HG02938 (cell line): ENCODE results near the gene DAPK1.

Experiments used
- ATAC-seq: cut with Tn5 transposase; IDR thresholded peaks from one replicate; pipeline ENCODE4 v1.9.1; 2021; ENCODE audit warnings: mild to moderate bottlenecking, moderate library complexity; ENCODE audit not compliant: unreplicated experiment

The DAPK1 gene

GRCh38 chr9:87678650-87679355 is 181.1 kb downstream of the DAPK1 start:
- no peak for ATAC-seq

GRCh38 chr9:87681271-87682061 is 183.8 kb downstream of the DAPK1 start:
- ATAC-seq: no peak

- ATAC-seq: no peak
Observed at GRCh38 chr9:87682085-87682484, 184.4 kb downstream of the DAPK1 start.

- no peak for ATAC-seq
Observed at GRCh38 chr9:87682618-87683017, 185.0 kb downstream of the DAPK1 start.

- no peak for ATAC-seq
Observed at GRCh38 chr9:87683751-87684626, 186.3 kb downstream of the DAPK1 start.

GRCh38 chr9:87684627-87685219 is 187.1 kb downstream of the DAPK1 start:
- ATAC-seq: no peak

- no peak for ATAC-seq
Observed at GRCh38 chr9:87685441-87685840, 187.8 kb downstream of the DAPK1 start.

GRCh38 chr9:87685871-87686519 is 188.3 kb downstream of the DAPK1 start:
- ATAC-seq: no peak

GRCh38 chr9:87686520-87687090 is 188.9 kb downstream of the DAPK1 start:
- ATAC-seq: no peak

- no peak for ATAC-seq
Observed at GRCh38 chr9:87687207-87687606, 189.5 kb downstream of the DAPK1 start.

- no peak for ATAC-seq
Observed at GRCh38 chr9:87694236-87694755, 196.6 kb downstream of the DAPK1 start.

- ATAC-seq: no peak
Observed at GRCh38 chr9:87695523-87695922, 197.9 kb downstream of the DAPK1 start.

GRCh38 chr9:87696641-87697040 is 199.0 kb downstream of the DAPK1 start:
- ATAC-seq: no peak

- no peak for ATAC-seq
Observed at GRCh38 chr9:87698069-87698809, 200.6 kb downstream of the DAPK1 start.

GRCh38 chr9:87699835-87700234 is 202.2 kb downstream of the DAPK1 start:
- no peak for ATAC-seq

GRCh38 chr9:87701491-87701890 is 203.8 kb downstream of the DAPK1 start:
- no peak for ATAC-seq

- ATAC-seq: no peak
Observed at GRCh38 chr9:87701931-87702421, 204.3 kb downstream of the DAPK1 start.

GRCh38 chr9:87702921-87703320 is 205.3 kb downstream of the DAPK1 start:
- no peak for ATAC-seq
